Fibroblast of villous mesenchyme (primary cell): Measurements from ENCODE around the gene ZDHHC12. TPM values are rescaled to one million over a fixed set of nuclear protein-coding genes. Genes with fewer than 3 reads are reported as not detected.
A peak's percentile ranks its signal among the peaks of the same experiment; 100 is the strongest.

Experiments used
- DNase-seq: peaks from one replicate; pipeline ENCODE4 v3.0.0-alpha.2; 2010; ENCODE audit warnings: low read depth
- H3K4me3 ChIP-seq: 2 replicates; pipeline ENCODE4 v1.5.1; 2011; ENCODE audit warnings: low read depth, mild to moderate bottlenecking, low read length
- total RNA-seq: library from RNA; depleted of rRNA; stranded (reverse); fragments of >200 nt; gene quantifications from 2 replicates; pipeline ENCODE4 v1.2.3, GENCODE V29; 2012
- TF ChIP-seq, protein P1 (sequence below): IDR thresholded peaks from 2 replicates; pipeline ENCODE4 v1.5.1; 2012; ENCODE audit warnings: low read depth, mild to moderate bottlenecking, low read length; ENCODE audit not compliant: insufficient read depth

The ZDHHC12 gene
- 30.7 and 40.6 TPM in 2 replicates for total RNA-seq

DNA sequence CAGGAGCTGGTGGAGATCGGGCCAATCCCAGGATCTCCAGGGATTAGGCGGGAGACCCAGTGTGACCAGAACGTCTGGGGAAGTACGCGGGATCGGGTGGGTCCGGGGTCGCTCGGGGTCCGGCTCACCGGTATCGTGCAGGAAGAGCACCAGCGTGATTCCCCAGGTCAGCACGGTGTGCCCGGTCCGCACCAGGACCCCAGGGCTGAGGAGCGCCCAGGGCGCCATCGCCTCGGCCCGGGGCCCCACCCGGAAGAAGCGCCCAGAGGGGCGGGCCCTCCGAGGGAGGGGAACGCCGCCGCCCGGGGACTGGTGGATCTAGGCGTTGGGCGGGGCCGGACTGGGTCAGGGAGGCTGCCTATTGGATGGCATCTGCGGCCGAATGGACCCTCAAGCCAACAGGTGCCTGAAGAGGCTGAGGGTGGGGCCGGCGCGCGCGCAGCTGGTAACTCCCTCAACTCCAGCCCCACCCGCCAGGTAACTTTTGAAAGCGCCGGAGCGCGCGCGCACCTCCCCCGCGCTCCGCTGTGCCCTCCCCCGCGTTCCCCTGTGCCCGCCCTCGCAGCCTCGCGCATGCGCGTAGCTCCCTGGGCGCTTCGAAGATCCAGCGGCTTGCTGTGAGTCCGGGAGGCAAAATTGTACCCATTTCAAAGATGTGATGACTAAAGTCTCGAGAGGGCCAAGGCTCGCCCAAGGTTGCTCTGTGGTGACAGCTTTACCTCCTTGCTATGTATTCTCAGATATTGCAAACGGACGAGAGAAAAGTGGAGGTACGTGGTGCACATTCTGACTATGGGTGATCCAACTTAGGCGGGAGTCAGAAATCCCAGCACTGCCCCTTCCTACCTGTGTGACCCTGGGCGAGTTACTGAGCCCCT is at the start of gene ZDHHC12:
ZDHHC12 (minus strand) TSS at position 262 of the 878 bp plus-strand sequence; CDS start at position 228, 34 bp downstream.
- TF ChIP-seq, protein P1, sequence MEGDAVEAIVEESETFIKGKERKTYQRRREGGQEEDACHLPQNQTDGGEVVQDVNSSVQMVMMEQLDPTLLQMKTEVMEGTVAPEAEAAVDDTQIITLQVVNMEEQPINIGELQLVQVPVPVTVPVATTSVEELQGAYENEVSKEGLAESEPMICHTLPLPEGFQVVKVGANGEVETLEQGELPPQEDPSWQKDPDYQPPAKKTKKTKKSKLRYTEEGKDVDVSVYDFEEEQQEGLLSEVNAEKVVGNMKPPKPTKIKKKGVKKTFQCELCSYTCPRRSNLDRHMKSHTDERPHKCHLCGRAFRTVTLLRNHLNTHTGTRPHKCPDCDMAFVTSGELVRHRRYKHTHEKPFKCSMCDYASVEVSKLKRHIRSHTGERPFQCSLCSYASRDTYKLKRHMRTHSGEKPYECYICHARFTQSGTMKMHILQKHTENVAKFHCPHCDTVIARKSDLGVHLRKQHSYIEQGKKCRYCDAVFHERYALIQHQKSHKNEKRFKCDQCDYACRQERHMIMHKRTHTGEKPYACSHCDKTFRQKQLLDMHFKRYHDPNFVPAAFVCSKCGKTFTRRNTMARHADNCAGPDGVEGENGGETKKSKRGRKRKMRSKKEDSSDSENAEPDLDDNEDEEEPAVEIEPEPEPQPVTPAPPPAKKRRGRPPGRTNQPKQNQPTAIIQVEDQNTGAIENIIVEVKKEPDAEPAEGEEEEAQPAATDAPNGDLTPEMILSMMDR: no peak
- peak within 1 kb of the TSS; percentile 76 for H3K4me3 ChIP-seq
- peak; percentile 94 for DNase-seq

- TF ChIP-seq, protein P1: no peak
- no peak for DNase-seq
Measured at GRCh38 chr9:128773049-128773448, 49.1 kb upstream of the ZDHHC12 start.

GRCh38 chr9:128771745-128772519 is 48.0 kb upstream of the ZDHHC12 start, which contains the start of gene ZER1:
TSS of gene ZER1 (minus strand) at chr9:128771927. CDS start at chr9:128755565, 16,362 bp downstream.
- peak; percentile 91 for DNase-seq
- TF ChIP-seq, protein P1: no peak

More at GRCh38 chr9:128773049-128773448, 49.1 kb upstream of the ZDHHC12 start:
- no peak overlapping the region for H3K4me3 ChIP-seq

DNA sequence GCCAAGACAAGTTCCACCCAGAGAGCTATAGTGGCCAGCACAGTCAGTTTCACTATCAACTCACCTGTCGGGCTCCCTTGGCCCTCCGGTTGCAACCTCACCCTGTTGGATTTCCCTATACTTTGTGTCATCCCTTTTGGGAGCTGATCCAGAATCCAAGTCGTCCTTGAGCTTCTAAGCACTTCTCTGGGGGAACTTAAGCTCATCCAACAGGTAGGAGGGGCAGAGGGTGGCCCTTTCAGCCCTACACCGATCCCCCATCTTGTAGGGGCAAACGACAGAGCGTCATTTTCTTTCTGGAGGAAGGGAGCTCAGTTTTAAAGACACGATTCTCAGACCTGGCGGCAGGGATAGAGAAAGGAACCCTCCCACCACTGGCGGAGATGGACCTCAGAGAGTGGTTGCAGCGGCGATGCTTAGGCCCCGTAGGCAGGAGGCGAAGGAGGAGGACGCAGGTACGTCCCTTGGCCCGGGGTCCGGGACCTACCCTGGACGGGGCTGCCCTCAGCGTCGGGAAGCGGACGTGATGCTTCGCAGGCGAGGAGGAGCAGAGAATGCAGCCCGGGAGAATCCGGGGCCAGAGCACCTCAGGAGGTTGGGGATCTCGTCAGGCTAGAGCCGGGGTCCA is 47.3 kb upstream of the ZDHHC12 start:
- TF ChIP-seq, protein P1: peak; percentile 4
- peak; percentile 32 for DNase-seq

More at GRCh38 chr9:128771745-128772519, 48.0 kb upstream of the ZDHHC12 start, which contains the start of gene ZER1:
- H3K4me3 ChIP-seq: peak within 1 kb of the TSS; percentile 87

DNA sequence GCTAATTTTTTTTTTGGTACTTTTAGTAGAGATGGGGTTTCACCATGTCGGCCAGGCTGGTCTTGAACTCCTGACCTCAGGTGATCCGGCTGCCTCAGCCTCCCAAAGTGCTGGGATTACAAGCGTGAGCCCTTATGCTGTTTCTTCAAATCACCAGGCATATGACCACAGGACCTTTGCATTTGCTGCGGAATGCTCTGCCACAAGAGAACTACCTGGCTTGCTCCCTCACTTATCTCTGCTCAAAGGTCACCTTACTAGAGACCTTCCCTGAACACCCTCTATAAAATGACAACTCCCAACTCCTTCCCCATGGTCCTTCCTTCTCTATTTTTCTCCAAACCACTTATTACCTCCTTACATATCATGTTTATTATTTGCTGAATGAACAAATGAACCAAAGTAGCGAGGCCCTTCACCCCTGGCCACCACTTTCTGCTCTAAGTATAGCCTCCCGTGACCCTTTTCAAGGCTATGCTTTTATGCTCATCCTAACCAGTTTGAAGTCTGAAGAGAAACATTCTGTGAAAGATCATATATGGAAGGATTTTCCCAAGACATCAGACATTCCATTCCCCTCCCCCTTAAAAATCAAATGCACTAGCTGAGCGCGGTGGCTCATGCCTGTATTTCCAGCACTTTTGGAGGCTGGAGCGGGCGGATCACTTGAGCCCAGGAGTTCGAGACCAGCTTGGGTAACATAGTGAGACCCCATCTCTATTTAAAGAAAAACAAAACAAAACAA is 46.5 kb upstream of the ZDHHC12 start:
- DNase-seq: no peak
- TF ChIP-seq, protein P1: no peak
- peak overlapping the region; percentile 87 for H3K4me3 ChIP-seq

More for the DNA sequence above, 47.3 kb upstream of the ZDHHC12 start:
- peak overlapping the region; percentile 87 for H3K4me3 ChIP-seq

DNA sequence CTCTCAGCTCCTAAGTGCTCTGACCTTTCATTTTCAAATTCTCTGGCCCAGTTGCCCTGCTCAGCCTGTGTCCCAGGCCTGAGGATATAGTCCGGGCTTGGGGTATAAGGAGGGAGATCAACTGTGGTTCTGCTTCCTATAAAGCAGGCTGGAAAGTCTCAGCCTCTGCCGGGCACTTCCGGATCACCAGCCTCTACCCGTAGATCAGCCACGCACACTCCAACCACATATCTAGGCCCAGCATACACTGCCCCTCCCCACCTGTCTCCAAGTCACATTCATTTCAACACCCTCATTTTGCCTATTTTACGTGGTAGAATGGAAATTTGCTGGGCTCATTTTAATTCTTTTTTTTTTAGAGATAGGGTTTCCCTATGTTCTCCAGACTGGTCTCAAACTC is 44.7 kb upstream of the ZDHHC12 start:
- no peak for DNase-seq
- no peak overlapping the region for H3K4me3 ChIP-seq
- TF ChIP-seq, protein P1: no peak
